Ascending aorta (tissue), 2 donors: ENCODE results near the gene MAMDC4. TPM values are rescaled to one million over a fixed set of nuclear protein-coding genes. Genes with fewer than 3 reads are reported as not detected.

ENCODE experiments used
- DNase-seq, 2 donors: peaks; one replicate each; pipeline ENCODE4 v3.0.0-alpha.2; 2019; ENCODE audit warnings: low spot score in 2 of 2
- H3K27ac ChIP-seq, 2 donors: fragments of 200-600 bp; sonication (generic); one replicate each; pipeline ENCODE4 v1.5.1; 2016 to 2017; ENCODE audit warnings: mild to moderate bottlenecking in 1 of 2
- H3K27me3 ChIP-seq: fragments of 200-600 bp; sonication (generic); one replicate; pipeline ENCODE4 v1.5.1; 2017
- H3K36me3 ChIP-seq, 2 donors: fragments of 200-600 bp; sonication (generic); one replicate each; pipeline ENCODE4 v1.5.1; 2016
- H3K4me1 ChIP-seq, 2 donors: fragments of 200-600 bp; sonication (generic); one replicate each; pipeline ENCODE4 v1.5.1; 2016 to 2017; ENCODE audit warnings: mild to moderate bottlenecking in 1 of 2
- H3K4me3 ChIP-seq, 2 donors: fragments of 200-600 bp; sonication (generic); one replicate each; pipeline ENCODE4 v1.5.1; 2016 to 2017; ENCODE audit warnings: mild to moderate bottlenecking in 1 of 2
- H3K9me3 ChIP-seq, 2 donors: fragments of 200-600 bp; sonication (generic); one replicate each; pipeline ENCODE4 v1.5.1; 2016
- intact Hi-C: fragments of 100-400 bp; cut with DNase I; formaldehyde crosslinking; loops from one replicate; pipeline ENCODE4 v1.15.1; 2023
- total RNA-seq: library from RNA; depleted of rRNA; stranded (reverse); fragments of >200 nt; gene quantifications from one replicate; pipeline ENCODE4 v1.1.0, GENCODE V29; 2016
- TF ChIP-seq, protein P1 (sequence below), 3 experiments: fragments of 200-600 bp in 2 of 3; fragments of 450-650 bp in 1 of 3; sonication (generic) in 2 of 3; IDR thresholded peaks; one replicate each; pipeline ENCODE4 v1.5.1; 2016 to 2019; ENCODE audit warnings: antibody characterized with exemption in 3 of 3, mild to moderate bottlenecking in 1 of 3, moderate library complexity in 1 of 3

Gene MAMDC4
- total RNA-seq, 1 donor from 2014 or later, result 5.0 TPM

DNA sequence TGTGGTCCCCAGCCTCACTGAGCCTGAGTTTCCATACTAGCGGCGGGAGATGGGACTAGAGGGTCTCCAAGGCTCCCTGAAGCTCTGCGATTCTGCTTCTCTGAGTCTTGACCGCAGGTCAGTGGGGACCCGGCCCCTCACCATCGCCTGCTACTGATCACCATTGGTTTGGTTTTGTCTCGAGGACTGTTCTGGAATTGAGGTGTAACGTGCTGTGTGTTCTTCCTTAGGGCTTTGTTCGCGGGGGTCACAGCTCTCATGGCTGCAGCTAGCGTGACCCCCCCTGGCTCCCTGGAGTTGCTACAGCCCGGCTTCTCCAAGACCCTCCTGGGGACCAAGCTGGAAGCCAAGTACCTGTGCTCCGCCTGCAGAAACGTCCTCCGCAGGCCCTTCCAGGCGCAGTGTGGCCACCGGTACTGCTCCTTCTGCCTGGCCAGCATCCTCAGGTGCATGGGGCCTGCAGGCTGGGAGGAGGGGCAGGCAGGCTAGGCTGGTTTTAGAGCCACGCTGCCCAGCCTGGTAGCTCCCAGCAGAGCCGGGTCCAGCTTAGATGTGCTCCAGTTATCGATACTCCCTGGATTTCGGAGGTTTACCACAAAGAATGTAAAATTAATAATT lies 46.4 kb downstream of the MAMDC4 start:
- Histone ChIP-seq H3K27ac (no peak overlapping the region), H3K27me3 (no peaks in the 10 kb centered on the region), H3K9me3 (no peaks in the 10 kb centered on the region), H3K36me3 (peaks cover 5 to 23% of the 10 kb centered on the region in 2 donors), H3K4me1 (peaks cover 8 to 17% of the 10 kb centered on the region in 2 donors), H3K4me3 (no peak overlapping the region)
- no peak for DNase-seq
- TF ChIP-seq, protein P1, sequence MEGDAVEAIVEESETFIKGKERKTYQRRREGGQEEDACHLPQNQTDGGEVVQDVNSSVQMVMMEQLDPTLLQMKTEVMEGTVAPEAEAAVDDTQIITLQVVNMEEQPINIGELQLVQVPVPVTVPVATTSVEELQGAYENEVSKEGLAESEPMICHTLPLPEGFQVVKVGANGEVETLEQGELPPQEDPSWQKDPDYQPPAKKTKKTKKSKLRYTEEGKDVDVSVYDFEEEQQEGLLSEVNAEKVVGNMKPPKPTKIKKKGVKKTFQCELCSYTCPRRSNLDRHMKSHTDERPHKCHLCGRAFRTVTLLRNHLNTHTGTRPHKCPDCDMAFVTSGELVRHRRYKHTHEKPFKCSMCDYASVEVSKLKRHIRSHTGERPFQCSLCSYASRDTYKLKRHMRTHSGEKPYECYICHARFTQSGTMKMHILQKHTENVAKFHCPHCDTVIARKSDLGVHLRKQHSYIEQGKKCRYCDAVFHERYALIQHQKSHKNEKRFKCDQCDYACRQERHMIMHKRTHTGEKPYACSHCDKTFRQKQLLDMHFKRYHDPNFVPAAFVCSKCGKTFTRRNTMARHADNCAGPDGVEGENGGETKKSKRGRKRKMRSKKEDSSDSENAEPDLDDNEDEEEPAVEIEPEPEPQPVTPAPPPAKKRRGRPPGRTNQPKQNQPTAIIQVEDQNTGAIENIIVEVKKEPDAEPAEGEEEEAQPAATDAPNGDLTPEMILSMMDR (IDR thresholded peaks at IDR 0.05), result no peak
- intact Hi-C loops, result no loop called here

DNA sequence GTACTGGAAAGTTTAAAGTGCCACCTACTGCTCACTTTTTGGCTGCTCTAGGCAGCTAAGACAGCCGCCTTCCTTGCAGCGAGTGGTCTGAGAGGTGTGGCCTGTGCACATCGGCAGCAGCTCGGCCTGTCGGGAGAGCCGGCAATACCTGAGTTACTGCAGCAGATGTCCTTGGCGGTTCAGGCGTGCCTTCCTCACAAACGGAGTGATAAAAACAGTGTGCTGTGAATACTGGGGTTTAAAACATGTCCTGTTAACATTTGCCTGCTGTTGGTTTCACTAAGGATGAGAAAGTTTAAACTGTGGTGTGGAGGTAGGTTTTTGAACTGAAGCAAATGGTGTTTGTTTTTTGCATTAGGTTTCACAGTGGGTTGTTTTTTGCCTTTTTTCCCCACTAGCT lies 47.0 kb downstream of the MAMDC4 start:
- Histone ChIP-seq H3K4me3 (no peak overlapping the region), H3K9me3 (no peaks in the 10 kb centered on the region), H3K36me3 (peaks cover 5 to 23% of the 10 kb centered on the region in 2 donors), H3K27ac (no peak overlapping the region), H3K4me1 (peaks cover 8 to 17% of the 10 kb centered on the region in 2 donors), H3K27me3 (no peaks in the 10 kb centered on the region)
- DNase-seq, result no peak
- intact Hi-C loops, result no loop called here
- TF ChIP-seq, protein P1 (IDR thresholded peaks at IDR 0.05), result no peak

- TF ChIP-seq, protein P1 (IDR thresholded peaks at IDR 0.05), result no peak
- Histone ChIP-seq H3K36me3 (peaks cover 5 to 17% of the 10 kb centered on the region in 2 donors), H3K4me3 (no peak overlapping the region), H3K4me1 (peaks cover 8 to 17% of the 10 kb centered on the region in 2 donors), H3K27ac (no peak overlapping the region), H3K9me3 (no peaks in the 10 kb centered on the region), H3K27me3 (no peaks in the 10 kb centered on the region)
- no peak for DNase-seq
- intact Hi-C loops, result no loop called here
Observed at GRCh38 chr9:136900556-136900955, 48.4 kb downstream of the MAMDC4 start.

DNA sequence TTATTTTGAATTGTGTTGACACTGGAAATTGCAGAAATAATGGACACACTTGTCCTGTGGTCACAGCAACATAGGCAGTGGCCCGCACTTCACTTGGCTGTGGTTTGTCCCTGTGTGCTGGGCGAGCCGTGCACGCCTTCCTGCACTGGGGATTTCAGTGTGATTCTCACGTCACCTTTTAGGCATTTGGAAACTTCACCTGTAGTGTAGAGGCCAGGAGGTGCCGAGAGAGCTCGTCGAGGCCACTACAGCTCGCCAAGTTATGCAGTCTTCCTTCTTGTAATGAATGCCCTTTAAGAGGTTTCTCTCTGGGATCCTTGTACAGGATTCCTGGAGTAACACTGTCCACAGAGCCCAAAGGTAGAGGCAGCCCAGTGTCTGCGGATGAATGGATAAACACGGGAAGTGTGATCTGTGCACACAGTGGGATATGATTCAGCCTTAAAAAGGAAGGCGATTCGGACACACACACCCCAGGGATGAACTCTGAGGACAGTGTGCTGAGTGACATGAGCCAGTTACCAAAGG lies 48.9 kb downstream of the MAMDC4 start:
- no peak for DNase-seq
- H3K9me3 ChIP-seq, result no peaks in the 10 kb centered on the region
- H3K36me3 ChIP-seq, result peaks cover 5 to 17% of the 10 kb centered on the region in 2 donors
- TF ChIP-seq, protein P1 (IDR thresholded peaks at IDR 0.05), result no peak
- H3K27me3 ChIP-seq, result no peaks in the 10 kb centered on the region
- H3K27ac ChIP-seq, result peak overlapping the region; percentile 75 to 80
- intact Hi-C loops, result no loop called here
- peaks cover 8 to 17% of the 10 kb centered on the region in 2 donors for H3K4me1 ChIP-seq
- H3K4me3 ChIP-seq, result peak overlapping the region in 1 of 2 donors; percentile 38

DNA sequence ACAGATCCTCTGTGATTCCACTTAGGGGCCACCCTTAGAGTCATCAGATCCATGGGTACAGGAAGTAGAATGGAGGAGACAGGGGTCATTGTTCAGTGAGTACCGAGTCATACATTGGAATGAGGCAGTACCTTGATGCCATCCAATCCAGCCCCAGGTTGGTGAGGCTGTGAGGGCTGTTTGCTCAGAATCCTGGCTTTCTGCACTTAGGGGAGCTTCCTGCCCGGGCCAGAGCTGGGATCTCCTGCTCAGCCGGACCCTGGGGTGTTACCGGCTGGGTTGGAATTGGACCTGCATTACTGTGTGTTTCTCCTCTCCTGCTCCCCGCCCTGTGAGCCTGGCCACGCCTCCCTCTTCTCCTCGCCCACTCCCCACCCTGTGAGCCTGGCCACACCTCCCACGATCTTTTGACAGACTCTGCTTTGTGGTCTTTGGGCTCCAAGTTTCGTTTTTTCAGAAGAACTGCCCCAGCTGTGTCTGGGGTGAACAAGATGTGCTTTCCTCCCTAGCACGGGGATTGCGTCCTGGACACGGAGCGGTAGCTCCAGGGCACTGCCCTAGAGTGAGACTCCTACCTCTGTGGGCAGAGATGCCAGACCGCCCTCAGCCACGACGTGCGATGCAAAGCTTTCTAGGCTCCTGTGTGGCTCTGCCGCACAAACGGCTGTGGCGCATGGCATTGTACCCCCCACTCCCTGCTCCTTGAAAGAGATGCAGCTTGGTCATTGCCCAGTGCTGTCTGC lies 49.5 kb downstream of the MAMDC4 start:
- Histone ChIP-seq H3K9me3 (no peaks in the 10 kb centered on the region), H3K36me3 (peaks cover 5 to 17% of the 10 kb centered on the region in 2 donors), H3K27ac (peak overlapping the region; percentile 75 to 80), H3K27me3 (no peaks in the 10 kb centered on the region), H3K4me3 (peak overlapping the region in 1 of 2 donors; percentile 38), H3K4me1 (peaks cover 8 to 17% of the 10 kb centered on the region in 2 donors)
- TF ChIP-seq, protein P1 (IDR thresholded peaks at IDR 0.05), result no peak
- intact Hi-C loops, result no loop called here
- DNase-seq, result no peak
